Right atrium auricular region (tissue), 2 donors: ENCODE results near the gene GPR179. TPM values are rescaled to one million over a fixed set of nuclear protein-coding genes. Genes with fewer than 3 reads are reported as not detected.

Source experiments
- DNase-seq: peaks from one replicate; pipeline ENCODE4 v3.0.0-alpha.2; 2019; ENCODE audit warnings: low spot score
- H3K27ac ChIP-seq, 2 donors: fragments of 200-600 bp; sonication (generic); 1 replicate in 1 of 2; 2 replicates in 1 of 2; pipeline ENCODE4 v1.5.1; 2016 to 2019
- H3K27me3 ChIP-seq, 2 donors: fragments of 200-600 bp; sonication (generic); one replicate each; pipeline versions ENCODE4 v1.5.1 to v1.6.0; 2017 to 2019
- H3K36me3 ChIP-seq: fragments of 200-600 bp; sonication (generic); one replicate; pipeline ENCODE4 v1.5.1; 2016
- H3K4me1 ChIP-seq, 2 donors: fragments of 200-600 bp; sonication (generic); one replicate each; pipeline versions ENCODE4 v1.5.1 to v1.6.0; 2017 to 2019
- H3K4me3 ChIP-seq, 2 donors: fragments of 200-600 bp; sonication (generic); 1 replicate in 1 of 2; 2 replicates in 1 of 2; pipeline ENCODE4 v1.5.1; 2017 to 2019; ENCODE audit warnings: mild to moderate bottlenecking in 1 of 2, moderate library complexity in 1 of 2
- H3K9me3 ChIP-seq, 2 donors: fragments of 200-600 bp; sonication (generic); one replicate each; pipeline ENCODE4 v1.5.1; 2019
- CTCF ChIP-seq, 2 donors: fragments of 200-600 bp; sonication (generic); IDR thresholded peaks; one replicate each; pipeline ENCODE4 v1.5.1; 2019; ENCODE audit warnings: antibody characterized with exemption in 2 of 2
- total RNA-seq, 2 donors: library from RNA; depleted of rRNA; stranded (reverse); fragments of >200 nt; gene quantifications; one replicate each; pipeline ENCODE4 v1.1.0, GENCODE V29; 2016

GPR179 gene
- total RNA-seq, 2 donors from 2014 or later: not detected

- no peaks in the 10 kb centered on the region for H3K4me1 ChIP-seq
- no peaks in the 10 kb centered on the region for H3K36me3 ChIP-seq
- no peak for DNase-seq
- H3K4me3 ChIP-seq: no peak overlapping the region
- TF ChIP-seq CTCF (IDR thresholded peaks at IDR 0.05): peak in 1 of 2 donors; percentile 44
- no peak overlapping the region for H3K27ac ChIP-seq
- H3K27me3 ChIP-seq: no peaks in the 10 kb centered on the region
- H3K9me3 ChIP-seq: no peaks in the 10 kb centered on the region
These were observed 10.0 kb downstream of the GPR179 start for GRCh38 chr17:38333635-38334295.

- H3K4me3 ChIP-seq: no peak overlapping the region
- H3K9me3 ChIP-seq: no peaks in the 10 kb centered on the region
- no peak overlapping the region for H3K27ac ChIP-seq
- no peaks in the 10 kb centered on the region for H3K36me3 ChIP-seq
- no peaks in the 10 kb centered on the region for H3K4me1 ChIP-seq
- no peaks in the 10 kb centered on the region for H3K27me3 ChIP-seq
- no peak for DNase-seq
- TF ChIP-seq CTCF (IDR thresholded peaks at IDR 0.05): no peak
These were observed 11.0 kb downstream of the GPR179 start for GRCh38 chr17:38332735-38333134.

DNA sequence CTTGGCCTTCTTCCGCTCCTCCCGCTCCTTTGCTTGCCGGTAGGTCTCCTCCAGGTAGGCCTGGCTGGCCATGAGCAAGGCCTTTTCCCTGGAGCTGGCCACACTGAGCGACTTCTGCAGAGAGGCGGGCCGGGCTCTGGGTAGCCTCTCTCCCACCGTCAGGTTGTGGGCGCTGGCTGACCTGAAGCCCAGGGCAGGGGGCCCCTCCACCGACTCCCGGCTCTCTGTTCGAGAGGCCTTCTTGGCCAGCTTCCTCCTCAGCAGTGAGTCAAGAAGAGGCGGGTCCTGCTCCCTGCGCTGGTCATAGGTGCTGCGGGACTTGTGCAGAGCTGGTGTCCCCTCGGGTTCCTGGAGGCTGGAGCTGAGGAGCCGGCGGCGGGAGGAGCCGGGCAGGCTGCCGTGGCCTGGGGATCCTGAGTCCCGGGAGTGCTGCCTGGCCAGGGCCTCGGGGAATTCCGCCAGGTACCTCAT, 12.8 kb downstream of the GPR179 start:
- no peak for DNase-seq
- Histone ChIP-seq H3K27me3 (no peaks in the 10 kb centered on the region), H3K9me3 (no peaks in the 10 kb centered on the region), H3K4me3 (no peak overlapping the region), H3K36me3 (no peaks in the 10 kb centered on the region), H3K27ac (no peak overlapping the region), H3K4me1 (peaks cover 0 to 7% of the 10 kb centered on the region in 2 donors)
- no peak for TF ChIP-seq CTCF (IDR thresholded peaks at IDR 0.05)

- Histone ChIP-seq H3K4me1 (peaks cover 0 to 7% of the 10 kb centered on the region in 2 donors), H3K4me3 (no peak overlapping the region), H3K36me3 (no peaks in the 10 kb centered on the region), H3K9me3 (no peaks in the 10 kb centered on the region), H3K27me3 (no peaks in the 10 kb centered on the region), H3K27ac (no peak overlapping the region)
- no peak for TF ChIP-seq CTCF (IDR thresholded peaks at IDR 0.05)
- DNase-seq: no peak
These were observed 13.7 kb downstream of the GPR179 start for GRCh38 chr17:38329808-38330730.

GRCh38 chr17:38329284-38329683, 14.5 kb downstream of the GPR179 start:
- H3K9me3 ChIP-seq: no peaks in the 10 kb centered on the region
- H3K4me3 ChIP-seq: no peak overlapping the region
- no peak overlapping the region for H3K27ac ChIP-seq
- no peak for TF ChIP-seq CTCF (IDR thresholded peaks at IDR 0.05)
- no peak for DNase-seq
- H3K27me3 ChIP-seq: no peaks in the 10 kb centered on the region
- H3K36me3 ChIP-seq: no peaks in the 10 kb centered on the region
- peaks cover 0 to 7% of the 10 kb centered on the region in 2 donors for H3K4me1 ChIP-seq
